ENCODE data around the gene SEM1.

- TF ChIP-seq CTCF (IDR thresholded peaks at IDR 0.05; ENCODE audit: low read depth, low read length) (no peak), EZH2phosphoT487 (IDR thresholded peaks at IDR 0.05; ENCODE audit: low read depth) (no peak)
Measured at GRCh38 chr7:96685353-96685752, 24.3 kb downstream of the SEM1 start.
